Mesenchymal stem cell (in vitro differentiated cells and primary cell): ENCODE measurements around the gene HERPUD2.
"Not testable (repeated sequence)": the region's sequence is repeated elsewhere in the genome, so short reads cannot be mapped to it uniquely, and the experiment has no call there.

Experiments used
- DNase-seq: peaks from one replicate; pipeline ENCODE4 v3.0.0-alpha.2; 2013
- H2AFZ ChIP-seq: one replicate; pipeline ENCODE4 v1.6.1; 2013; ENCODE audit warnings: low read depth, mild to moderate bottlenecking, control low read depth, inconsistent platforms, low read length, moderate library complexity
- H2AK5ac ChIP-seq: 2 replicates; pipeline ENCODE4 v1.6.1; 2013; ENCODE audit warnings: low read length, moderate library complexity, mild to moderate bottlenecking, inconsistent platforms; ENCODE audit not compliant: severe bottlenecking
- H2BK120ac ChIP-seq: one replicate; pipeline ENCODE4 v1.6.1; 2013; ENCODE audit warnings: low read depth, mild to moderate bottlenecking, inconsistent platforms, low read length, moderate library complexity
- H2BK12ac ChIP-seq, 2 experiments: one replicate each; pipeline ENCODE4 v1.6.1; 2013; ENCODE audit warnings: inconsistent platforms in 2 of 2, low read length in 2 of 2, mild to moderate bottlenecking in 2 of 2, moderate library complexity in 2 of 2, control low read depth in 1 of 2
- H2BK15ac ChIP-seq: one replicate; pipeline ENCODE4 v1.6.1; 2013; ENCODE audit warnings: mild to moderate bottlenecking, low read depth, inconsistent platforms; ENCODE audit not compliant: poor library complexity, severe bottlenecking
- H2BK5ac ChIP-seq: 2 replicates; pipeline ENCODE4 v1.6.1; 2013; ENCODE audit warnings: low read depth, mild to moderate bottlenecking, low read length, control low read depth, inconsistent platforms; ENCODE audit not compliant: poor library complexity, severe bottlenecking
- H3K14ac ChIP-seq, 2 experiments: one replicate each; pipeline ENCODE4 v1.6.1; 2013; ENCODE audit warnings: inconsistent platforms in 2 of 2, low read length in 2 of 2, control low read depth in 1 of 2, mild to moderate bottlenecking in 1 of 2, moderate library complexity in 1 of 2
- H3K18ac ChIP-seq, 2 experiments: one replicate each; pipeline ENCODE4 v1.6.1; 2013; ENCODE audit warnings: inconsistent platforms in 2 of 2, low read length in 2 of 2, control low read depth in 1 of 2, low read depth in 1 of 2, mild to moderate bottlenecking in 1 of 2
- H3K23ac ChIP-seq, 2 experiments: one replicate each; pipeline ENCODE4 v1.6.1; 2013; ENCODE audit warnings: inconsistent platforms in 2 of 2, low read length in 2 of 2, mild to moderate bottlenecking in 2 of 2, moderate library complexity in 2 of 2, control low read depth in 1 of 2
- H3K27ac ChIP-seq: 2 replicates; pipeline ENCODE4 v1.5.1; 2013; ENCODE audit warnings: mild to moderate bottlenecking, moderate library complexity, low read length, control low read depth, inconsistent platforms; ENCODE audit not compliant: poor library complexity, severe bottlenecking
- H3K27me3 ChIP-seq, 2 experiments: 2 replicates each; pipeline versions ENCODE4 v1.6.1 to v1.7.0; 2013; ENCODE audit warnings: low read length in 2 of 2, mild to moderate bottlenecking in 2 of 2, moderate library complexity in 2 of 2, control low read depth in 1 of 2, inconsistent platforms in 1 of 2; ENCODE audit not compliant: control insufficient read depth in 1 of 2, insufficient read depth in 1 of 2
- H3K36me3 ChIP-seq, 2 experiments: 2 replicates each; pipeline versions ENCODE4 v1.6.1 to v1.7.0; 2013; ENCODE audit warnings: low read length in 2 of 2, control low read depth in 1 of 2, inconsistent platforms in 1 of 2, low read depth in 1 of 2, mild to moderate bottlenecking in 1 of 2; ENCODE audit not compliant: insufficient read depth in 2 of 2, control insufficient read depth in 1 of 2
- H3K4ac ChIP-seq, 2 experiments: one replicate each; pipeline ENCODE4 v1.6.1; 2013; ENCODE audit warnings: inconsistent platforms in 2 of 2, low read length in 2 of 2, mild to moderate bottlenecking in 2 of 2, moderate library complexity in 2 of 2, control low read depth in 1 of 2, low read depth in 1 of 2
- H3K4me1 ChIP-seq: 2 replicates; pipeline ENCODE4 v1.6.1; 2013; ENCODE audit warnings: low read depth, low read length, control low read depth; ENCODE audit not compliant: control insufficient read depth, insufficient read depth
- H3K4me2 ChIP-seq: 2 replicates; pipeline ENCODE4 v1.6.1; 2013; ENCODE audit warnings: low read length, mild to moderate bottlenecking, inconsistent platforms; ENCODE audit not compliant: poor library complexity, severe bottlenecking
- H3K4me3 ChIP-seq, 2 experiments: 2 replicates each; pipeline versions ENCODE4 v1.5.1 to v1.7.0; 2013; ENCODE audit warnings: low read length in 2 of 2, mild to moderate bottlenecking in 2 of 2, control low read depth in 1 of 2, low read depth in 1 of 2; ENCODE audit not compliant: insufficient read depth in 1 of 2
- H3K79me1 ChIP-seq: replicated peaks from 2 replicates; pipeline ENCODE4 v1.6.1; 2013; ENCODE audit warnings: mild to moderate bottlenecking, control low read depth, low read length, inconsistent platforms; ENCODE audit not compliant: poor library complexity, severe bottlenecking
- H3K9ac ChIP-seq: 2 replicates; pipeline ENCODE4 v1.7.0; 2013; ENCODE audit warnings: mild to moderate bottlenecking, low read length, moderate library complexity
- H3K9me3 ChIP-seq: 2 replicates; pipeline ENCODE4 v1.7.0; 2013; ENCODE audit warnings: mild to moderate bottlenecking, low read length; ENCODE audit not compliant: control insufficient read depth
- H4K8ac ChIP-seq: one replicate; pipeline ENCODE4 v1.6.1; 2013; ENCODE audit warnings: inconsistent platforms, mild to moderate bottlenecking, low read length, moderate library complexity
- H4K91ac ChIP-seq: one replicate; pipeline ENCODE4 v1.6.1; 2013; ENCODE audit warnings: mild to moderate bottlenecking, low read length, inconsistent platforms
- WGBS: methylation state at CpG from one replicate; pipeline ENCODE4 v1.1.7; 2013; ENCODE audit warnings: mixed read lengths; 5-methylcytosine and 5-hydroxymethylcytosine counted together

Gene HERPUD2

GRCh38 chr7:35691827-35692307 lies 3.1 kb downstream of the HERPUD2 start:
- H3K9ac ChIP-seq, result no peak overlapping the region
- H3K4me1 ChIP-seq, result peaks cover 13% of the 10 kb centered on the region
- no peak overlapping the region for H2AFZ ChIP-seq
- H2BK120ac ChIP-seq, result no peak overlapping the region
- H3K27me3 ChIP-seq, result no peaks in the 10 kb centered on the region
- peaks cover 3 to 12% of the 10 kb centered on the region in 2 experiments for H3K36me3 ChIP-seq
- no peaks in the 10 kb centered on the region for H3K9me3 ChIP-seq
- H3K14ac ChIP-seq, result peak overlapping the region in 1 of 2 experiments; percentile 65
- H2BK15ac ChIP-seq, result no peak overlapping the region
- no peak overlapping the region for H3K4ac ChIP-seq
- WGBS, result 60% methylated on average over 5 of the region's 6 CpGs
- H3K23ac ChIP-seq, result no peak overlapping the region
- no peak overlapping the region for H4K91ac ChIP-seq
- H2BK5ac ChIP-seq, result no peak overlapping the region
- no peak overlapping the region for H3K27ac ChIP-seq
- H2BK12ac ChIP-seq, result peak overlapping the region in 1 of 2 experiments; percentile 42
- peak overlapping the region; percentile 17 to 80 for H3K18ac ChIP-seq
- no peak overlapping the region for H2AK5ac ChIP-seq
- H4K8ac ChIP-seq, result peak overlapping the region; percentile 13
- peak overlapping the region in 1 of 2 experiments; percentile 92 for H3K4me3 ChIP-seq
- peak; percentile 62 for DNase-seq
- peaks cover 17% of the 10 kb centered on the region for H3K79me1 ChIP-seq
- no peak overlapping the region for H3K4me2 ChIP-seq

- Histone ChIP-seq H3K9ac (no peak overlapping the region), H2BK12ac (no peak overlapping the region), H3K79me1 (peaks cover 13% of the 10 kb centered on the region), H2AFZ (no peak overlapping the region), H3K4me1 (peaks cover 8% of the 10 kb centered on the region), H3K27ac (no peak overlapping the region), H2BK5ac (no peak overlapping the region), H2AK5ac (no peak overlapping the region), H3K4me3 (peak overlapping the region in 1 of 2 experiments; percentile 92), H3K27me3 (no peaks in the 10 kb centered on the region), H3K36me3 (peaks cover 3 to 8% of the 10 kb centered on the region in 2 experiments), H2BK15ac (no peak overlapping the region), H3K23ac (no peak overlapping the region), H3K9me3 (no peaks in the 10 kb centered on the region), H3K18ac (no peak overlapping the region), H3K4me2 (peak overlapping the region; percentile 4), H3K14ac (no peak overlapping the region), H4K8ac (no peak overlapping the region), H4K91ac (no peak overlapping the region), H3K4ac (no peak overlapping the region), H2BK120ac (no peak overlapping the region)
- WGBS, result no CpG with 5 or more reads among the region's 1 CpG
- DNase-seq, result peak; percentile 48
Measured at GRCh38 chr7:35691366-35691765, 3.6 kb downstream of the HERPUD2 start.

GRCh38 chr7:35690614-35691013 lies 4.3 kb downstream of the HERPUD2 start:
- H2BK5ac ChIP-seq, H4K91ac ChIP-seq, H2AFZ ChIP-seq, H2BK12ac ChIP-seq, H3K23ac ChIP-seq, H3K4me1 ChIP-seq, H3K9ac ChIP-seq, H3K4ac ChIP-seq, H3K79me1 ChIP-seq, H3K36me3 ChIP-seq, H3K4me2 ChIP-seq, H2AK5ac ChIP-seq, H3K27ac ChIP-seq, H2BK15ac ChIP-seq, H2BK120ac ChIP-seq, H3K27me3 ChIP-seq, H3K4me3 ChIP-seq, H3K14ac ChIP-seq, H4K8ac ChIP-seq, DNase-seq, H3K18ac ChIP-seq, H3K9me3 ChIP-seq: not testable (repeated sequence)
- 96% methylated on average over 10 of the region's 10 CpGs for WGBS

GRCh38 chr7:35685781-35686180 lies 9.2 kb downstream of the HERPUD2 start:
- H3K27me3 ChIP-seq, result no peaks in the 10 kb centered on the region
- no peak overlapping the region for H2BK12ac ChIP-seq
- H4K8ac ChIP-seq, result no peak overlapping the region
- no peak overlapping the region for H3K23ac ChIP-seq
- H2AK5ac ChIP-seq, result no peak overlapping the region
- no peak overlapping the region for H2BK5ac ChIP-seq
- no peak overlapping the region for H3K27ac ChIP-seq
- H2BK15ac ChIP-seq, result no peak overlapping the region
- H3K36me3 ChIP-seq, result peaks cover 2 to 8% of the 10 kb centered on the region in 2 experiments
- no peak overlapping the region for H3K4me2 ChIP-seq
- 100% methylated on average over 1 of the region's 5 CpGs for WGBS
- no peaks in the 10 kb centered on the region for H3K9me3 ChIP-seq
- no peak overlapping the region for H3K9ac ChIP-seq
- H3K4ac ChIP-seq, result no peak overlapping the region
- H3K4me3 ChIP-seq, result no peak overlapping the region
- no peak overlapping the region for H3K18ac ChIP-seq
- no peak overlapping the region for H4K91ac ChIP-seq
- H3K14ac ChIP-seq, result no peak overlapping the region
- H3K79me1 ChIP-seq, result peaks cover 2% of the 10 kb centered on the region
- no peaks in the 10 kb centered on the region for H3K4me1 ChIP-seq
- no peak overlapping the region for H2AFZ ChIP-seq
- DNase-seq, result no peak
- no peak overlapping the region for H2BK120ac ChIP-seq
